Activated B cell treated with CpG ODN at 0.5 μM for 24 hours (primary cell): ENCODE results near the gene MEF2D. TPM values are rescaled to one million over a fixed set of nuclear protein-coding genes. Genes with fewer than 3 reads are reported as not detected.

Experiments used
- ATAC-seq: fragments of 200-7000 bp; cut with Tn5 transposase; one replicate; pipeline ENCODE4 v1.10.0; 2021; ENCODE audit warnings: low read depth, mild to moderate bottlenecking, moderate library complexity
- CTCF ChIA-PET: fragments of 350-600 bp; sonication (Branson Sonifier 250); formaldehyde crosslinking; loops from one replicate; lab custom pipeline; 2021; ENCODE audit warnings: antibody characterized with exemption; lab: Charles Lee
- POLR2A ChIA-PET: fragments of 350-600 bp; sonication (Branson Sonifier 250); formaldehyde crosslinking; loops from one replicate; lab custom pipeline; 2021; ENCODE audit warnings: antibody characterized with exemption; lab: Charles Lee
- DNase-seq: peaks from one replicate; pipeline ENCODE4 v3.0.0; 2022
- H3K27ac Mint-ChIP-seq: one replicate; pipeline ENCODE4 v1.8.0; 2020; ENCODE audit warnings: mixed read lengths
- H3K27me3 Mint-ChIP-seq: one replicate; pipeline ENCODE4 v1.8.0; 2021; ENCODE audit warnings: mixed read lengths
- H3K36me3 Mint-ChIP-seq: one replicate; pipeline ENCODE4 v1.8.0; 2021; ENCODE audit warnings: low read depth, mixed read lengths
- H3K4me1 Mint-ChIP-seq: one replicate; pipeline ENCODE4 v1.8.0; 2021; ENCODE audit warnings: mixed read lengths
- H3K4me3 Mint-ChIP-seq: one replicate; pipeline ENCODE4 v1.8.0; 2020; ENCODE audit warnings: mild to moderate bottlenecking, mixed read lengths
- H3K9me3 Mint-ChIP-seq: one replicate; pipeline ENCODE4 v1.8.0; 2020; ENCODE audit warnings: mixed read lengths
- intact Hi-C: fragments of 100-400 bp; cut with micrococcal nuclease; formaldehyde crosslinking; loops from one replicate; pipeline ENCODE4 v1.15.1; 2024
- total RNA-seq: library from RNA; stranded (reverse); gene quantifications from 2 replicates; pipeline ENCODE4 v1.2.3, GENCODE V29; 2022
- TF ChIP-seq, protein P1 (sequence below): fragments of 200-600 bp; IDR thresholded peaks from one replicate; pipeline ENCODE4 v1.8.0; 2022; ENCODE audit warnings: antibody characterized with exemption, mild to moderate bottlenecking

Gene MEF2D
- total RNA-seq, 1 donor from 2014 or later, result 114 TPM

DNA sequence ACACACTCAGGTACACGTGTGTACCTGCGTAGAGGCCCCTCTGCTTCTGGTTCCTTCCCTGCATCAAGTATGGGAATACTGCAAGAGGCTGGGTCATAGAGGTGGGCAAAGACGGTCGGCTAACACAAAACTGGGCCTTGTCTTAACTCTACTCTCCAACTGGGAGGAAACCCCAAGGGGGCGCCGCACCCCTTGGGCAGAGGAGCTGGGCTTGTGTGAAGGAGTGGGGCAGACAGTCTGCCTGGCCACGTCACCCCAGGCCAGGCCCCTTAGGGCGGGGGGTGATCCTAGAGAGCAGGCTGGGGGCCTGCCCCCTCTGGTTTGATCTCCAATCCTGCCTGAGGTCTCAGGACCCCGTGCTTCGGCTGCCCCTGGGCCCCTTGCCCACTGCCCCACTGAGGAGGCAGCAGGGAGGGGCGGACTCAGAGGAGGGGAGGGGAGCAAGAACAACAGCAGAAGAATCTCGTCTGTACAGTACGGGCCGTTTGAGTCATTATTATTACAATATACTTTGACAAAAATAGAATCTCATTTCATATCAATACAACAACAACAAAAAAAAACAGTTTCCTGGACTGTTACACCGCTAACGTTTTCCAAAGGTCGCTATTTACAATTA lies 34.7 kb downstream of the MEF2D start:
- intact Hi-C loops, result no loop called here
- TF ChIP-seq, protein P1, sequence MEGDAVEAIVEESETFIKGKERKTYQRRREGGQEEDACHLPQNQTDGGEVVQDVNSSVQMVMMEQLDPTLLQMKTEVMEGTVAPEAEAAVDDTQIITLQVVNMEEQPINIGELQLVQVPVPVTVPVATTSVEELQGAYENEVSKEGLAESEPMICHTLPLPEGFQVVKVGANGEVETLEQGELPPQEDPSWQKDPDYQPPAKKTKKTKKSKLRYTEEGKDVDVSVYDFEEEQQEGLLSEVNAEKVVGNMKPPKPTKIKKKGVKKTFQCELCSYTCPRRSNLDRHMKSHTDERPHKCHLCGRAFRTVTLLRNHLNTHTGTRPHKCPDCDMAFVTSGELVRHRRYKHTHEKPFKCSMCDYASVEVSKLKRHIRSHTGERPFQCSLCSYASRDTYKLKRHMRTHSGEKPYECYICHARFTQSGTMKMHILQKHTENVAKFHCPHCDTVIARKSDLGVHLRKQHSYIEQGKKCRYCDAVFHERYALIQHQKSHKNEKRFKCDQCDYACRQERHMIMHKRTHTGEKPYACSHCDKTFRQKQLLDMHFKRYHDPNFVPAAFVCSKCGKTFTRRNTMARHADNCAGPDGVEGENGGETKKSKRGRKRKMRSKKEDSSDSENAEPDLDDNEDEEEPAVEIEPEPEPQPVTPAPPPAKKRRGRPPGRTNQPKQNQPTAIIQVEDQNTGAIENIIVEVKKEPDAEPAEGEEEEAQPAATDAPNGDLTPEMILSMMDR, result no peak
- no peak for DNase-seq
- ChIA-PET POLR2A (interaction anchor here (1.5 to 2.1 kb wide), 3 partner anchors 9 to 35 kb away, joined by 3 to 9 read pairs (median 7); partner anchors contain the start of gene MEF2D), CTCF (interaction anchor here (1.4 kb wide), 1 partner anchor 9 kb away, joined by 3 read pairs; no protein-coding TSS in a partner anchor)
- peaks cover 66% of the 10 kb centered on the region for H3K36me3 Mint-ChIP-seq
- no peaks in the 10 kb centered on the region for H3K4me1 Mint-ChIP-seq
- H3K9me3 Mint-ChIP-seq, result no peaks in the 10 kb centered on the region
- no peak overlapping the region for H3K4me3 Mint-ChIP-seq
- ATAC-seq, result no peak
- H3K27me3 Mint-ChIP-seq, result no peaks in the 10 kb centered on the region
- H3K27ac Mint-ChIP-seq, result no peak overlapping the region

DNA sequence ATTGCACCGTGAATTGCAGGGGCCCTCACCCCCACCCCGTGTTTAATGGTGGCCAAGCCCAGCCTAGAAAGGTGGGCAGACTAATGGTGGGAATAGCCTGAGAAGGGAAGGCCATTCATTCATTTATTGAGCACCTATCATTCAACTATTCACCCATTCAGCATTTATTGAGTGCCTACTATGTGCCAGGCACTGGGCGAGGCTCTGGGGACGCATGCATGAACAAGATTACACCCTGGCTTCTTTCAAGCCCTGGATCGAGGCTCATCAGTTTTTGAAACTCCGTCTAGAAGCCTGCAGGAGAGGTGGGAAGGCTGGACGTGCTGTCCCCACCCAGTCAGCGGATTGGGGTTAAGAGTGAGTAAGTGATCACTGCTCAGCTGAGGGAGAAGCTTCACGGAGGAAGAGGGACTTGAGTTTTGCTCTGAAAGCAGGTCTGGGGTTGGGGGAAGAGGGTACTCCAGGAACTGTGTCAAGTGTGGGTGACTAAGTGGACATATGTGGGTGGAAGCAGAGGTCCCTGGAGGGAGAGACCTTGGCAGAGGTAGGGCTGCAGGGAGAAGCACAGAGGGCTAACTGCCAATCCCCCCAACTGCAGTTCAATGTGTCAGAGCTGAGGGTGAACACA lies 35.6 kb downstream of the MEF2D start:
- no peak overlapping the region for H3K4me3 Mint-ChIP-seq
- DNase-seq, result no peak
- H3K9me3 Mint-ChIP-seq, result no peaks in the 10 kb centered on the region
- CTCF ChIA-PET, result interaction anchor here (1.4 kb wide), 1 partner anchor 8 kb away, joined by 3 read pairs; no protein-coding TSS in a partner anchor
- H3K4me1 Mint-ChIP-seq, result no peaks in the 10 kb centered on the region
- peak overlapping the region; percentile 12 for H3K27ac Mint-ChIP-seq
- POLR2A ChIA-PET, result interaction anchor here (1.5 to 2.1 kb wide), 3 partner anchors 8 to 36 kb away, joined by 3 to 9 read pairs (median 7); partner anchors contain the start of gene MEF2D
- TF ChIP-seq, protein P1, result no peak
- no peak for ATAC-seq
- no peaks in the 10 kb centered on the region for H3K27me3 Mint-ChIP-seq
- H3K36me3 Mint-ChIP-seq, result peaks cover 58% of the 10 kb centered on the region
- intact Hi-C loops, result no loop called here

DNA sequence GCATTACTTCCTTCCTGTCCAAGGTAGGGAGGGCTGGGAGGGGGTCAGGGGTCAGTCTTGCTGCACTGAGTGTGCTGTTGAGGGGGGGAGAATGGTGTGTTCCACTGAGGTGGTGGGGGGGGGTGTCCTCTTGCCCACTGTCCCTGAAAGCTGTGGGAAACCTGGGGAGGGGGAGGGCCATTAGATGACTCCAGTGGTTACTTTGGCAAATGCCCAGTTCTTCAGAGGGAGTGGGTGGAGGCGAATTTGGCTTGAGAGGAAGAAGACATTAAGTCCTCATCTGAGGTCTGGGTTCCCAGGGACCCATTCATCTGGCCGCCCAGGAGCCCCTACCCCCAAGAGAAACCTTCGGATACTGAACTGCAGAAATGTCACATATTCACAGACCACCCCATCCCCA lies 36.2 kb downstream of the MEF2D start:
- H3K4me1 Mint-ChIP-seq, result no peaks in the 10 kb centered on the region
- ChIA-PET CTCF (no interaction called here), POLR2A (interaction anchor here (1.5 kb wide), 1 partner anchor 7 kb away, joined by 3 read pairs; no protein-coding TSS in a partner anchor)
- intact Hi-C loops, result no loop called here
- ATAC-seq, result no peak
- TF ChIP-seq, protein P1, result no peak
- no peak overlapping the region for H3K4me3 Mint-ChIP-seq
- DNase-seq, result no peak
- no peaks in the 10 kb centered on the region for H3K27me3 Mint-ChIP-seq
- no peak overlapping the region for H3K27ac Mint-ChIP-seq
- peaks cover 52% of the 10 kb centered on the region for H3K36me3 Mint-ChIP-seq
- no peaks in the 10 kb centered on the region for H3K9me3 Mint-ChIP-seq

DNA sequence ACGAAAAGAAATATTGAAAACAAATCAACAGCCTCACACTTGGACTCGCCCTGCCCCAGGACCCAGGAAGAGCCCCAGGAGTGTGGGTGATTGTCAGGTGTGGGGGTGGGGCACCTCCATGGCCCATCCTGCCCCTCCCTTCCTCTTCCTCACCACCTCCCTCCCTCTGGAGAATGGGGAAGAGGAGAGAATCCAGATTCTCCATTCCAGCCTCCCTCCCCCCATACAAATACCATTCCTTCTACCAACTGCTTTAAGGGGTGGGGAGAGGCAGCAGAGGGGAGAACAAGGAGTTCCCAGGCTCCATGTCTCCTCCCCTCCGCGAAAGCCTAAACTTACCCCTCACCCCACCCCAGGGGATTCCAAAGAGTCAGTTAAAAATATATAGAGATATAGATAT lies 36.7 kb downstream of the MEF2D start:
- Mint-ChIP-seq H3K4me3 (no peak overlapping the region), H3K27ac (no peak overlapping the region), H3K27me3 (no peaks in the 10 kb centered on the region), H3K4me1 (no peaks in the 10 kb centered on the region), H3K9me3 (no peaks in the 10 kb centered on the region), H3K36me3 (peaks cover 50% of the 10 kb centered on the region)
- DNase-seq, result no peak
- TF ChIP-seq, protein P1, result no peak
- ChIA-PET CTCF (no interaction called here), POLR2A (no interaction called here)
- ATAC-seq, result no peak
- intact Hi-C loops, result no loop called here
